ENCODE data around the gene TRIM31.
A peak's percentile ranks its signal among the peaks of the same experiment; 100 is the strongest.

TRIM31 gene

DNA sequence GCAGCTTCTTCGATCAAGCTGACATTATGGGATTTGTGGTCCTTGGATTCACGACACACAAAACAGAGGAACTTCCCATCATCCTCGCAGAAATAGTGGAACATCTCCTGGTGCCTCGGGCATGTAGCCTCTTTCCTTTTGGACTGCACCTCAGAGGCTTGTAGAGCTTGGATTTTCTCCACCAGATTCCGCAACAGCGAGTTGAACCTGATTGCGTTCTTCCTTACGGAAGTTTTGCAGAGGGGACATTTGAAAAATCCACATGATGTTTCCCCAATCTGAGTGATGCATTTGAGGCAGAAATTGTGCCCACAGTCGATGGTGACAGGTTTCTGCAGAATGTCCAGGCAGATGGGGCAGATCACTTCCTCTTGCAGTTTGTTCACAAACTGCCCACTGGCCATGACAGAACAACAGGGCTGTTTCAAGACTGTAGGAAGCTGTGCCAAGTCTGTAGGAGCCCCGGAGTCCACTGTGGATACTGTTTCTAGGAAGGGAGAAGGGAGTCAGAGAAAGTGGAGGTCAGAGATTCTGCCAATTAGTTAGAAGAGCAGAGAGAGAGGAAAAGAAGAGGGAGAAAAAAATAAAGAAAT, 392 bp downstream of the TRIM31 start:
- DNase-seq = no peak

GRCh38 chr6:30111266-30111856, 1.5 kb downstream of the TRIM31 start:
- DNase-seq = no peak

DNA sequence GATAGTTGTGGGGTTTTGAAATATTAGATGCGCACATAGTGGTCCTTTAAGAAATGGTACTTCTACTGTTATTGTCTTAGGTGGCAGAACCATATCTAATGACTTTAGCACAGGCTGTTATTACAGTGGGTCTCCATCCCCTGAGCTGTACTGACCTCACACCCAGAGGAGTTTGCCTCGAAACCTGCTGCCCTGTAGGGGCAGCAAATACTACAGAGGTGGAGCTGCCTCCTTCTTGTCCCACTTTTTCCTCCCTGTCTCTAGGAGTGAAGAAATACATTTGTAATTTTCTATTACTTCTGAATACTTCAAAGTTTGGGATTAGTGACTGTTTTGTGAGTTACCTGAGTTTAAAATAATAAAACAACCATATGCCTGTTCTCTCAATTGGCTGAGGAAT, 8.2 kb downstream of the TRIM31 start:
- DNase-seq = no peak

DNA sequence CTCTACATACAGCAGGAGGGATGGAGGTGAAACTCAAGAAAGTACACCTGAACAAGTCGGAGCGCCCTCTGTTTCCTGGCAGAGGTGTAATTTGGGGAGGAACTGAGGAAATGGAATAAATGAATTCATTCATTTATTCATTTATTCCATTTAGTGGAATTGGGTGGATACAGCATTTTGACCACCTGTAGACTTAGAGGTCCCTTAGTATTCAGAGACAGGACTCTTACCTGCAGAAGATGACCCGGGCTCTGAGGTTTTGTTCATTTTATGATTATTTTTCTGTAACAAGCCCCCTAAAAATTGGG, 9.1 kb downstream of the TRIM31 start:
- DNase-seq = no peak

GRCh38 chr6:30102970-30103871, 9.7 kb downstream of the TRIM31 start:
- DNase-seq = peak; percentile 73

- DNase-seq = no peak
Observed at GRCh38 chr6:30102414-30102969, 10.4 kb downstream of the TRIM31 start.

DNA sequence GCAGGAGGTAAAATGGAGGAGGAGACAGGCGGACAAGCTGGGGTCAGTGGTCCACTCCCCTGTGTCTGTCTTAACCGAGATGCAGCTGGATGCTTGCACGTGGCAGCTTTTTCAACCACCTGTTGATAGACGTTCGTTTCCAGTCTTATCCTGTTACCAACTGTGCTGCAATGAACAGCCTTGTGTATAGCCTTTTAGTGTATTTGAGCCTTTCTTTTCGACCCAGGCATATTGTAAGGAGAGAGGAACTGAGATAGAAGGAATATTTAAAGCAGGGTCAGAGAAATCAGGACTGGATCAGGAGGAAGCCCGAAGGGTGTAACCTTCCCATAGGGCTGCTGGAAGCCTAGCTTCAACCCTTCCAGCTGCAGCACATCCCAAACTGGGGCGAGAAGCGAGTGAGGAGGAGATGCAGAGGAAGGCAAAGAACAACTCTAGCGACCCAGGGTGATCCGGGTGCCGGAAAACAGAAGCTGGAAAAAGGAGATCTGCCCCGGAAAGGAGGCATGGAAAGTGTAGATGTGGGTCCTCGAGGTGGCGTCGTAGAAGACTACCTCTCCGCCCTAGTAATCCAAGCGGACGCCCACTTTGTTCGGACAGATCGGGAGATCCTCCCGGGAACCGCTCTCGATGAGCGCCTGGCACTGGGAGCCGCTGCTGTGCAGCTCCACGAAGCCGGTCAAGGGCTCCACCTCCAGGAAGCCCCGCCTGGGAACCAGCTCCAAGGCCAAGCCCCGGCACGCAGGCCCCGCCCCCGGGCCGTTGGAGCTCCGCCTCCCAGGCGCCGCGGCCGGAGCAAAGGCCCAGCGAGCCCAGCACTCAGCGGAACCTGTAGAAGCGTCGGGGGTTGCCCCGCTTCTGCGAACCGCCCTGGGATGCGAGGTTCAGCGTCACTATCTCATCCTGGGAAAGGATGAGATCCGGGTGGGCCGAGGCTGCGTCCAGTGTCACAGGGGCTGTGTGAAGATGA, 11.2 kb downstream of the TRIM31 start:
- peak; percentile 74 for DNase-seq

DNA sequence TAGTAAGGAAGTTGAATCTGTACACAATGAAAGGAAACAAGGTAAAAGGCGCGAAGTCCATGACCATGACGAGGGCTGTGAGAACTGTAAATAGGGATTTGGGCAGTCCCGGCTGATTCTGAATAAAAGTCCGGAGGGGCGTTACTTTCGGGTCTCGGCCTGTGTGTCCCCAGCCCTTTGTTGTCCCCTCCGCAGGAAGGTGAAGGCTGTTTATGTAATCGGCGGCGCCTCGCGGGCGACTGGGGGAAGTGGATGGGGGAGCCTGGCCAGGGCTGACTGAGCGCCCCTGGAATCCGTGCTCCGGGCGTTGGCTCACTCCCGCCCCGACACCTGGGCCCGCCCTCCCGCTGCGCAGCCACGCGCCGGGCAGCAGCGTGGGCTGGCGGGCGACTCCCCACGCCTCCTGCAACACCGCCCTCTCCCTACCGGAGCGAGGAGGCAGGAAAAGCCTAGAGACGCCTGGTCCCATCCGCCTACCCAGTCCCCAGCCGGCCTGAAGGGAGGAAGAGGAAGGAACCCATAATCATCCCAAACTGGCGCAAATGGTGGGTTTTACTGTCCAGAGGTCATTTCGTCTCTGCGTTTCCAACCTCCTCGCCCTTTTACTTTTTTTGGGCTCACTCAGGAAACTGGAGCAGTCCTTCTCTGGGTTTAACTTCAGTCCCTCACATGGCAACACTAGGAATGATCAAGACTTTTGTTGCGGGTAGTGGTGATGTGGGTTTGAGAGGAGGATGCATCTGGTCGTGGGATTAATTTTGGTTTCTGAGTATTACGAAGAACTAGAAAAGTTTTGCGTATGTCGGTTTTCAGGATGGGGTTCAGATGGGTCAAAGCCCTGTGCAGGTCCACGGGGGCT, 12.1 kb downstream of the TRIM31 start:
- DNase-seq = no peak

DNA sequence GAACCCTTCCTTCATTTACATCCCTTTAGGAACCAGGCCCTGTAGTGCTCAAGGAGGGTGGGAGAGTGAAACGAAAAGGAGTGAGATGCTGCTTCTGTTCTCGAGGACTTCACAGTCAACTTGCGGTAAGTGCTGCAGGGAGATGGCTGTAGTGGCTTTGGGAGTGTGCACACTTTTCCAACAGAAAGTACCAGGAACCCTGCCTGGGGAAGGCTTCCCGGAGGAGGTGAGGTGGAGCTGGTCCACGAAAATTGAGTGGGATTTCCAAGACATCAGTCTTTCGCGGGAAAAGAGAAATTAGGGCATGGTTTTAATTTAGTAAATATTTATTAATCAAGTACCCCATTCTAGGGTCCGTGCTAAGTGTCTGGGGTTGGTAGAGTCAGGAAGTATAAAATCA, 12.7 kb downstream of the TRIM31 start:
- DNase-seq = no peak

DNA sequence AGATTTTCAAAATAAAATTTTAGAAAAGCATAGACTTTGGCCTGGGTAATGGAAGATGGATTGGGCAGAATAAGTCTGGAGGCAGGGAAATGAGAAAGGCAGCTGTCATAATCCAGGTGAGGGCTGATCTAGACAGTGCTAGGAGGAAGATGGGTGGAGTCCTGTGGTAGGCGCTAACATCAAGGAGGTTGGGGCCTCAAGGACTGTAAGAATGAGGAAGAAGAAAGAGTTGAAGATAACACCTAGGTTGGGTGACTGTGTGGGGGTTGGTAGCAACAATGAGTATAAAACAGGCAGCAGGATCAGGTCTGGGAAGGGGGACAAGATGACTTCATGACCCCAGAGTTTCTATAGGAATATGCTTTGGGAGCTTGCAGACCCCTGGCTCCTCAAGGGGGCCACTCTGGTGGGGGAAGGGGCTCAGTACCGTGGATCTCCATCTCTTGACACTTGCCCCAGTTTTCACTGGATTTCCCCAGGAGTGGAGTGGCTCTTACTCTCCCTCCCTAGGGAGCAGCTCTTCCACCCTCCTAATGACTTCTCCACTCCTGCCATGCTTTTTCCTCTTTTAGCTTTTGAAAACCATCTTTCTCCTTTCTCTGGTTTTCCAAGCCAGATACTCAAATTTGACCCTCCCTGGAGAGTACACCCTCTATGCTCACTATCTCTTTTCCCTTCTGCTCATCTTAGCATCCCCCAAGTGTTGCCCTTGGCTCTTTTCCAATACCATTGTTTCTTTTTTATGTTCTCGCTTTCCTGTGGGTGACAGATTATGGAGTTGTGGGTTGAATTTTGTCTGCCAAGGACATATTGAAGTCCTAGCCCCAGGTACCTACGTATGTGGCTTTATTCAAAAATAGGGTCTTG, 14.8 kb downstream of the TRIM31 start:
- no peak for DNase-seq

DNA sequence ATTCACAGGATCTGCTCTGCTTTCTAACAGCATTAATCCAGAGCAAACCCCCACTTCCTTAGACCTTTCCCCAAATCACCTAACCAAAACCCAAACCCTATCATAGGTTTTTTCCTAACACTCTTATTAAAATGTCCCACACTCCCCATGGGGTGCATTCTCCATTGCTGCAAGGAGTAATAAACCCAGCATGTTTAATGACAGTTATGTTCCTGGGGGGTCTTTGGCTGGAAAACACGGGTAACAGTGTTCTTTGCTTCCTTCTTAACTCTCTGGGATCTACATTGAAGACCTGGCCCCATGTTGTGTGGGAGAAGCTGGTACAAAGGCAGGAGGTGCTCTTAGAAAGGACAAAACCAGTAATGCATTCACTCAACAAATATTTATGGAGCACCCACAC, 16.1 kb downstream of the TRIM31 start:
- no peak for DNase-seq

- DNase-seq = no peak
Observed at GRCh38 chr6:30093951-30094661, 18.8 kb downstream of the TRIM31 start.

GRCh38 chr6:30092852-30093543, 19.9 kb downstream of the TRIM31 start:
- no peak for DNase-seq

DNA sequence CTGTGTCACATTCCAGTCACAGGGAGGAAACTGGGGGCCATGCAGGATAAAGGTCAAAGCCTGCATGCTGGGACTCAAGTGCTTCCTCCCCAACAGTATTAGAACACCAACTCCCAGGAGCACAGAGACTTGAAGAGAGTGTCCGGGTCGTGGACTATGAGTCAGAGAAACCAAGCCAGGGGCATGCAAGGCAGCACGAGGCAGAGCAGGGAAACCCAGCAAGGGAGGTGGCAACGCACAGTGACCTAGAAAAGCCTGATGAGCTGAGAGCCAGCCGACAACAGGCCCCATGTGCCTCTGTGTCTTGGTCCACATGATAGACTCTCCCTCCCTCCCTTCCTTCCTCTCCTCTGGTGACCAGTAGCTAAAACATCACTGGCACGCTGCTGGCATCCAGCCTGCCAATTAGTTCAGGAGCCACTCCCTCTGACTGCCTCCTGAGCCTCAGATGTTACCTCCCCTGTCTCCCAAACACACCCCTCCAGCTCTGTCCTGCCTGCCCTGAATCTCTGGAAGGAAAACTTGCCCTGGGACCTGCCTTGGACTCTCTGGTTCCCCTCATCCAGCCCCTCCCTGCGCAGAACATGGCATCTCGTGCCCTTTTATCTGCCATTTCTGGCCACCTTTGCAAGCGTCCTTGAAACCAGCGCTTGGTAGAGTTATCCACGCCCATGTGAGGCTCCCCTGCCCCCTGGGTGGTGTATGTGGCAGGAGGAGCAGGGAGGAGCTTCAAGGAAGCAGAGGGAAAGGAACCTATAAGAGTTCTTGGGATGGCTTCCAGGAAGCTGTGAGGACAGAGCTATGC, 21.1 kb downstream of the TRIM31 start:
- peak; percentile 75 for DNase-seq

DNA sequence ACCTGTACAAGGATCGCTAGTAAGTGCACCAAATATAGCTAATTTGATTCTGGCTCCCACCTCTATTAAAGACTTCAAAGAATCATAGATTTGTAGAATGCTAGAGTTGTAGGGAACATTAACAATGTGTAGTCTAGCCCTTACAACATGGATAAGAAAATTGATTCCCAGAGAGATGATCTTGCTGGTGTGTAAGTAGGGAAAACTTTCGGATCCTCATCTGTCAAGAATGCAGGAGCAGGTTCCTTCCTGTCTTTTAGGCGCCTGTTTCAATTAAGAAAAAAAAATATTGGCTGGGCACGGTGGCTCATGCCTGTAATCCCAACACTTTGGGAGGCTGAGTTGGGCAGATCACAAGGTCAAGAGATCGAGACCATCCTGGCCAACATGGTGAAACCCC, 25.0 kb downstream of the TRIM31 start:
- no peak for DNase-seq

DNA sequence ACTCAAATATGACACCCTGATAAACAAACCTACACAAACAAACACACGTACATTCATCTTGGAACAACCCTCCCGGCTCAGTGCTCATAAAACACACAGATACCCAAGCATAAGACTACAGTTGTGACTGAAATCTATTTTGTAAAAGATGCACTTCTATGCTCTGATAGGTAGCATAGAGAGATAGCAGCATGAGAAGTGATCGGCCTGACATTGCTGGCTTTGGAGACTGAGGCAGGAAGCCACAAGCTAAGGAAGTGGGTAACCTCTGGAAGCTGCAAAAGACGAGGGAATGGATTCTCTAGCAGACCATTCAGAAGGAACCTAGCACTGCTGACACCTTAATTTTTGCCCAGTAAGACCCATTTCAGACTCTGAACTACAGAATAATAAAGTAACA, 35.7 kb downstream of the TRIM31 start:
- no peak for DNase-seq

DNA sequence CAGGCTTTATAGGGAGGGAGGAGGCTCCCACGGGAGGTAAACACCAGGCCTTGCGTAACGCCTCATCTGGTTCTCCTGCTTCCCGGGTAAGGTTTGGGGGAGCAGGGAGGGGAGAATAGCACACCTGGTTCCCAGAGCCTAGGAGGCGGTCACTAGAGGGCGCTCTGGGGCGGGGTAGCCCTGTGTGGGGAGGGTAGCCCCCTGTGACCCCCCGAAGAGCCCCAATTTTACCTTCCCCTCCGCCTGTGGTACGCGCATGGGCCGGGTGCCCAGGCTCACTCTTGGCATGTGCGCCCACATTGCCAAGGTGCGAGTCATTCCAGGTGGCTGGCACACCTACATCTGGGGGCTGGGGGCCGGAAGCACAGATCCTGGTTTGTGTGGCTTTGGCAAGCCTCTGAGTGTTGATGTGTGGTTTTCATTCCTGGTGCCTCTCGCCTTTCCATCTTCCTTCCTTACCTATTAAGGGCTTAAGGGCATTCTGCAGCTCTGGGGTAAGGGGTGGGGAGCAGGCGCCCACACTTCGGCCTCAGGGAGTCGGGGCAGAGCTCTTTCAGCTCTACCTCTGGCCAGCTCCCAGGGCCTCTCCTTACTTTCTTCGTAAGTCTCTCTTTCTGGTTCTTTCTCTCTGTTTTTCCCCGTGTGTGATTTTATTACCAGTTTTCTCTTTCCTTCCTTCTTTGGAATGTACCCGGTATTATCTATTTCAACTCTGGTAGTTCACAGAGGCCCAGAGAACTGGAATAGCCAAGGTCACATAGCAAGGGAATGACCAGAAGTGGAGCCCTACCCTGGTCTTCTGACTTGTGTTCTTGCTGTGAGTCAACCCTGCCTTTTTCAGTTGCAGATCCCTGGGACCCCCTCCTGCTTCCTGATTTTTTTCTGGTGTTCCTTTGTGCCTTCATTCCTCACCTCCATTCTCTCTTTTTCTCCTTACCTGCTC, 36.8 kb downstream of the TRIM31 start:
- no peak for DNase-seq

Data from T1000 (cell line).